Stimulated activated CD4-positive, alpha-beta T cell treated with anti-CD3 and anti-CD28 coated beads, TNF-alpha, amount 100 ng/mL, for 1 hour (primary cell): ENCODE data around the gene ECE1.

Experiments used
- DNase-seq, 3 donors: peaks; one replicate each; pipeline ENCODE4 v3.0.0-alpha.2; 2020; ENCODE audit warnings: low read depth in 3 of 3, low spot score in 1 of 3

ECE1 gene

DNA sequence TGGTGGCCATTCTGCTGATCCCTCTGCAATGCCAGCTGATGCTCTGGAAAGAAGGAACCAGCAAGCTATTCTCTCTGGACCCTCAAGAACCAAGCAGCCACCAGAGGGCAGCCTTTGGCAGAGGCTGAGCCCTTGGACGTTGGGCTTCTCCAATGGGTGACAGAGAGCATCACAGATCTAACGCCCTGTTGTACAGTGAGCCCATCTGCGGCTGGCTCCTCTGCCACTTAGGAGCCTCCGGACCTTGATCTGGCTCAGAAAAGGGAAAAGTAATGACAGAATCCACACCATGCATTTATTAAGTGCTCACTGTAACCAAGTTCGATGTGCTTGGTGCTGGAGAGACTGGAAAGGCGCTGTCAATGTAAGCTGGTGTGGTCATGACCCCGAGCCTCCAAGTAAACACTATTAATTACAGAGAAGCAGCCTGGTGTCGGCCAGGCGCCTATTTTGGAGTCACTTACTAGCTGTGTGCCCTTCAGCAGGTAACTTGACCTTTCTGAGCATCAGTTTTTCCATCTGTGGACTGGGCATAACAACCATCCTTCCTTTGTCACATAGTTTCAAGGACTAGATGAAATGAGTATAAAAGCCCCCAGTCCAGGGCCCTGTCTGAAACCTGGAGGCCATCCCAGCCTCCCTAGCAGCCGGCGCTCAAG is 34.9 kb downstream of the ECE1 start:
- DNase-seq, result peak; percentile 65 to 77 (median 68)

- no peak for DNase-seq
Observed at GRCh38 chr1:21254335-21254951, 35.8 kb downstream of the ECE1 start.

DNA sequence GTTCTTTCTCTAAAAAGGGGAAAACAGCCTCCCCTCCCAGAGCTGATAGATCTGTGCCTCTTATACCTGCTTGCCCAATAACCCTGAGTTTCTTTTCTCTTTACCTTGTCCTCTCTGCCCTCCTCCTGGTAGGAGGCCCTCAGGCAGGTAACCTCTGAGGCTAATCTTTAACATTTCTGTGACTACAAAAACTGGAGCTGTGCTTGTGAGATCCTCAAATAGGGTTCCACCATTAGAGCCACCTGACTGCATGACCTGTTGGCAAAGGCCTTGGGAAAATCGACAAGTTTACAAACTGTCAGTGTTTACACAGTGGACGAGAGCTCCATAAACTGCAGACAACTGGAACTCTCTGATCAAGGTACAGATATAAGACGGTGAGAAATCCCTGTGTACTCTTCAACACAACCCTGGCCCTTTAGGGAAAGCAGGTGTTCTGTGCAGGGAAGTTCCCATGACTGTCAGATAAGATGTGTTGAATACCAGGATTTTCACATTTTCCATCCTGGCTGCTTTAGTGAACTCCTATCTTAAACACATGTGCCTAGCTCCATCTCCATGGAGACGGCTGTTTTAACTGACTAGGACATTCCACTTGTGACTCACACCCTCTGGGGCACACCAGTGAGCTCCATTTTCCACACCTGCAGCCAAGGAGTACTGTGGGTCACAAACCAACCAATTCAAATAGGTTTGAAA is 38.3 kb downstream of the ECE1 start:
- DNase-seq, result no peak

- DNase-seq, result no peak
Observed at GRCh38 chr1:21249940-21250493, 40.2 kb downstream of the ECE1 start.

DNA sequence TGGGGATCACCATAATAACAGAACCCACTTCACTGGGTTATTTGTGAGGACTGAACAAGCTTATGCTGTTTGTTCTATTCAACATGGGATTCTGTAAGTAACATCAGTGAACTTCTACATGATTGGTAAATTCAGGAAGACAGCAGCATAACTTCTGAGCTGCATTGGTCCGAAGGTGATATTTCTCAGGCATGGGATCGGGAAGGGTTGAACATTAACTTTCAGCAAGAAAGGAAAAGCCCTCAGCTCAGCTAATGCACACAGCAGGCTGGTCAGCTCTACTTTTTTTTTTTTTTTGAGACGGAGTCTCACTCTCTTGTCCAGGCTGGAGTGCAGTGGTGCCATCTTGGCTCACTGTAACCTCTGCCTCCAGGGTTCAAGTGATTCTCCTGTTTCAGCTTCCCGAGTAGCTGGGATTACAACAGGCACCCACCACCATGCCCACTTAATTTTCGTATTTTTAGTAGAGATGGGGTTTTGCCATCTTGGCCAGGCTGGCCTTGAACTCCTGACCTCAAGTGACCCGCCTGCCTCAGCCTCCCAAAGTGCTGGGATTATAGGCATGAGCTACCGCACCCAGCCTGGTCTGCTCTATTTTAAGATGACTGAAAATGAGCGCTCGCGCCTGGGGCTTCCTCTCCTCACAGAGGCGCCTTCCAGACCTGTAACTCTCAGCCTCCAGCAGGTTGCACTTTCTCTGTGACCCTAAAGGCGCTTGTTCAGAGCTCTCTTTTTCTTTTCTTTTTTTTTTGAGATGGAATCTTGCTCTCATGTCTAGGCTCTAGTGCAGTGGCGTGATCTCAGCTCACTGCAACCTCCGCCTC is 42.2 kb downstream of the ECE1 start:
- DNase-seq, result no peak

GRCh38 chr1:21246905-21247642 is 43.2 kb downstream of the ECE1 start:
- no peak for DNase-seq

DNA sequence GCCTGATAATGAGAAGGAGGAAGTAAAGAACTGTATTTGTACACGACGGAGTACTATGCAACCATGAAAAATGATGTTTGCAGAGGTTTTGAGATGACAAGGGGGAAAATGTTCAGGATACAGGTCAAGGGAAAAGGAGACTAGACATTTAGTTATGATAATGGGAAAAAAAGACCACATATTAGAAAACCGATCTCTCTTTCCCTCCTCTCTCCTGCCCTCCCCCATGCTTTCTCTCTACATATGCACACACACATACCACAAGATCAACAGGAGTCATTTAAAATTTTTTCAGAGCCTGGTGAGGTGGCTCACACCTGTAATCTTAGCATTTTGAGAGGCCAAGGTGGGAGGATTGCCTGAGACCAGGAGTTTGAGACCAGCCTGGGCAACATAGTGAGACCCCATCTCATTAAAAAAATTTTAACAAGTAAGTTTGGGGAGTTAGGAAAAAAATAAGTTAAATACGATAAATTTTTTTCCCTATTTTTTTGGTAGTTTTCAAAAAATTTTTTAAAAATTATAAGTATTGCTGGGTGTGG is 44.5 kb downstream of the ECE1 start:
- DNase-seq, result no peak

DNA sequence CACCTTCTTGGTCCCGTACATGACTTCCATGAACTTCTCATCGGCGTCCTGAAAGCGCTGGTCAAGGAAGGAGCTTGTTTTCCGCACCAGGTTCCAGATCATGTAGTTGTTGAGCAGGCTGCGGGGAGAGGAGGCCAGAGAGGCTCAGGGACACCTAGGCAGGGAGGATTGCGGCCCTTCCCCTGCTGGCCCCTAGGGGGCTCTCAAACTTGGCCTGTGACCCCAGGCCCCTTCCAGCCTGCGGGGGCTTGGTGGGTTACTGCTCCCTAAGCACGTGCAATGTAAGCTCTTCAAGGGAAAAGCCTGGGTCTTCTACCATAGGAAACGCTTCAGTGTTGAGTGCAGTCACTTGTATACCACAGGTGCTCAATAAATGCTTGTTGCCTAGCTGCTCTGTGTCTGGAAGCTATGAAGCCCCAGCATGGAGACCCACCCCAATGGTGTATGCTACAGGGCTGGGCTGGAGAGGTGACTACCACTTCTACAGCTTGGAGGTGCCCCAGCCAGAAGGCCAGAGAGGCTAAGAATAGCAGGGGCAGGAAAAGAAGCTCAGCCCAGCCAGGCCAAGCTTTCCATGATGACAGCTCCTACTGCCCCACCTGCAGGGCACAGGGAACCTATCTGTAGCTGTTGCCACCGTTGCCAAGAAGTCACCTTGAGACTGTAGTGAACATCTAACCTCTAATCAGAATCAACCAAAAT is 45.1 kb downstream of the ECE1 start:
- DNase-seq, result no peak

GRCh38 chr1:21244154-21244553 is 46.1 kb downstream of the ECE1 start:
- no peak for DNase-seq

- no peak for DNase-seq
Observed at GRCh38 chr1:21242846-21243245, 47.4 kb downstream of the ECE1 start.

- DNase-seq, result no peak
Observed at GRCh38 chr1:21241771-21242581, 48.3 kb downstream of the ECE1 start.

GRCh38 chr1:21240706-21241105 is 49.6 kb downstream of the ECE1 start:
- DNase-seq, result no peak

DNA sequence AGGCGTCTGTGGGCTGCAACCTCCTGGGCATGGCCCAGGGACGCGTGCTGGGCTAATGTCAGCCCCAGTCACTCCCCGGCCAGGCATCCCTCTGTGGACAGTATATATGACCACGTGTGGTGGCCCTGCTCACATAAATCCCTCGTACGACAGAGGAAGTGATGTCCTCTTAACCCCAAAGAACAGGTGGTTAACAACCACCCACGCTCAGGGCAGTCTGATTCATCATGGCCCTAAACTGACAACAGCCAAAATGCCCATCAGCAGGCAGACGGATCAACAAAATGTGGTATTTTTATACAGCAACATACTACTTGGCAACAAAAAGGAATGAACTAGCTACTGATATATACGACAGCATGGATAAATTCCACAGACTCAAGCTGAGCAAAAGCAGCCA is 51.0 kb downstream of the ECE1 start:
- DNase-seq, result no peak

- no peak for DNase-seq
Observed at GRCh38 chr1:21238141-21238800, 52.0 kb downstream of the ECE1 start.

DNA sequence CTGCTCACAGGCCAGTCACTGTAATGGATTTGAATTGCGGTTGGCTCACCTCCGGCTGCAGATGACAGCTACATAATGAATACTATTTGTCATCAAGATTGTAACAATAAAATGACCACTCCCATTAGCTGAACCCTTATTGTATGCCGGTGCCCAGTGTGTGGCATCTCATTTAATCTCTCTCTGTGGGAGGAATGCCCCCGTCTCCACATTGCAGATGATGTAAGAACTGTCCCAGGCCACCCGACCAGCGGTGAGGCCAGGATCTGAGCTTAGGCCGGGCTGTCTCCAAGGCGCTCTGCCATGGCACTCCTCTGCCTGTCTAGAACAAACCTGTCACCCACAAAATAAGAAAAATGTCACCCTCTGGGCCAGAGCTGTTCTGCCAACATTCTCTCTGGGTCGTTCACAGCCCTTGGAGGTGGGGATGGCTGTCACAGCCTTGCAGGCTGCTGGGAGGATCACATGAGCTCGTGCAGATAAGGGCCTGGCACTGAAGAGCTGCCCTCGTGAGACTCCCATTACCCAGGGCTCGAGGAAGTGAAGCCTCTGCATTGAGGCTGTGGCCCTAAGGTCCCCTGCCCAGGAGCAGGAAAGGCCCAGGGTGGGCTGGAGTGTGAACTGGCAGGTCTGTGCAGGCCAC is 52.7 kb downstream of the ECE1 start:
- no peak for DNase-seq

DNA sequence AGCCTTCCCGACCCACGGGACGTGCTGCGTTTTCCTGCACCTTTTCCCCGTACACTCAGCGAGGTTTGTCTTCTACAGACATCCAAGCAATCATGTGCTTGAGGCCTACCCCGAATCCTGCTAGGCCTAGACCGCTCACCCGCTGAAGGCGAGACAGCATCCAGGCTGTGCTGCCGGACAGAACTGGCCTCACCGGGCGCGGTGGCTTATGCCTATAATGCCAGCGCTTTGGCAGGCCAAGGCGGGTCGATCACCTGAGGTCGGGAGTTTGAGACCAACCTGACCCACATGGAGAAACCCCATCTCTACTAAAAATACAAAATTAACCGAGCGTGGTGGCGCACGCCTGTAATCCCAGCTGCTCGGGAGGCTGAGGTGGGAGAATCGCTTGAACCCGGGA is 54.1 kb downstream of the ECE1 start:
- no peak for DNase-seq

DNA sequence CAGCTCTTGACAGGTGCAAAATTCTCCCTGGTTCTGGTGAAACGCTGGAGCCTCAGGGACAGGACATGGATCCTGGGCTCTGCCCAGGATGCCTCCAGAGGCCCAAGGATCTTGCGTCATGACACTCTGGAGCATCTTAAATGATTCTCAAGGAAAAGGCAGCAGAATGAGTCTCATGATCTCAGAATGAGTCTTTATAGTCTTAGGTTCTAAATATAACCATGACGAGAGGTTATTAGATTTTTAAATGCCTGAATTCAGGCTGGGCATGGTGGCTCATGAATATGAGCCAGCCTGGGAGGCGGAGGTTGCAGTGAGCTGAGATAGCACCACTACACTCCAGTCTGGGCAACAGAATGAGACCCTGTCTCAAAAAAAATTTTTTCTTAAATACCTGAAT is 55.5 kb downstream of the ECE1 start:
- DNase-seq, result no peak

DNA sequence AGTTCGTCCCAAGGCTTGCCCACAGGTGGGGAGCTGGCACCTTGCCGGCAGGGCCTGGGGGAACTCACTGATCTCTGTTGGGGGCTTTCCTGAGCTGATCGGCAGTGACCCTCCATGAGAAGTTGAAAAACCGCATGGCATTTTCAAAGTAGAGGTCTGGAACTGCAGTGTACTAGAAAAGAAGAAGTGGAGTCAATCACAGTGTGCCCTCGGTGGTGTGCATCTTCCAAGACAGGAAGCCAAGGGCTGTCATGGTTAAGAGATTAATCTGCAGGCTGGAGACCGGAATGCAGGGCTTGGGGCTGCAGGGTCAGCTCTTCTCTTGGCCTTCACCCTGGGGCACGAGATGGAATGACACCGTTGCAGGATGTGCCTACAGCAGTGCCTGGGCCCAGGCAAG is 56.8 kb downstream of the ECE1 start:
- no peak for DNase-seq
